A673 (cell line): Measurements from ENCODE around the gene WFDC9.

Experiments used
- CTCF ChIP-seq: fragments of 300-800, 200-600 bp; sonication (generic); conservative IDR thresholded peaks from 2 replicates; pipeline ENCODE4 v1.5.1; 2017; ENCODE audit warnings: low read depth, mild to moderate bottlenecking, antibody characterized with exemption, low read length, moderate library complexity, mixed read lengths
- EZH2 ChIP-seq: fragments of 200-600 bp; sonication (generic); IDR thresholded peaks from 2 replicates; pipeline ENCODE4 v1.6.1; 2017; ENCODE audit warnings: borderline replicate concordance, low read depth, mild to moderate bottlenecking, mixed read lengths, antibody characterized with exemption, low read length; ENCODE audit not compliant: poor library complexity, severe bottlenecking

GRCh38 chr20:45639687-45640086 is 8.6 kb upstream of the WFDC9 start:
- TF ChIP-seq CTCF = no peak
- no peak for TF ChIP-seq EZH2
